ENCODE measurements around the gene ANKRD28. TPM values are rescaled to one million over a fixed set of nuclear protein-coding genes. Genes with fewer than 3 reads are reported as not detected.
A peak's percentile ranks its signal among the peaks of the same experiment; 100 is the strongest.

Gene ANKRD28
- total RNA-seq, 4 donors from 2014 or later: 97.1 to 121 (median 105) TPM

DNA sequence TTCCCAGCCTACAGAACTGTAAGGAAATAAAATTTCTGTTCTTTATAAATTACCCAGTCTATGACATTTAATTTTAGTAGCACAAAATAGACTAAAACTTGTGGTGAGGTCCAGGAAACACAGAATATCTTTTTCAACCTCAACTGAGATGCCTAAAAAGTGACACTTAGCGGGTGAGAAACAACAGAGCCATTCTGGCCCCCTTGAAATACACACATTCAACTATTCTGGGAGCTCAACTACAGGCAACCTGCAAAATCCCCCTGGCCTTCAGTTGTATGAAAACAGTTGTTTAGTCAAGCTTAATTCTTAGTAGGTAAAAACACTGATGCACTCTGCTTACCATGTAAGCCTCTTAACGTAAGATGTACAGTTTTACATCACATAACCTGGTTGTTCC, 66.8 kb downstream of the ANKRD28 start:
- no peak overlapping the region for H3K4me3 ChIP-seq
- in situ Hi-C loops (cut with MboI; ENCODE audit: low sequenced_read_pairs in 4 of 4) (no loop called here), intact Hi-C loops (cut with DNase I; ENCODE audit: low total_unique reads) (no loop called here)
- DNase-seq: no peak
- TF ChIP-seq, protein P1, sequence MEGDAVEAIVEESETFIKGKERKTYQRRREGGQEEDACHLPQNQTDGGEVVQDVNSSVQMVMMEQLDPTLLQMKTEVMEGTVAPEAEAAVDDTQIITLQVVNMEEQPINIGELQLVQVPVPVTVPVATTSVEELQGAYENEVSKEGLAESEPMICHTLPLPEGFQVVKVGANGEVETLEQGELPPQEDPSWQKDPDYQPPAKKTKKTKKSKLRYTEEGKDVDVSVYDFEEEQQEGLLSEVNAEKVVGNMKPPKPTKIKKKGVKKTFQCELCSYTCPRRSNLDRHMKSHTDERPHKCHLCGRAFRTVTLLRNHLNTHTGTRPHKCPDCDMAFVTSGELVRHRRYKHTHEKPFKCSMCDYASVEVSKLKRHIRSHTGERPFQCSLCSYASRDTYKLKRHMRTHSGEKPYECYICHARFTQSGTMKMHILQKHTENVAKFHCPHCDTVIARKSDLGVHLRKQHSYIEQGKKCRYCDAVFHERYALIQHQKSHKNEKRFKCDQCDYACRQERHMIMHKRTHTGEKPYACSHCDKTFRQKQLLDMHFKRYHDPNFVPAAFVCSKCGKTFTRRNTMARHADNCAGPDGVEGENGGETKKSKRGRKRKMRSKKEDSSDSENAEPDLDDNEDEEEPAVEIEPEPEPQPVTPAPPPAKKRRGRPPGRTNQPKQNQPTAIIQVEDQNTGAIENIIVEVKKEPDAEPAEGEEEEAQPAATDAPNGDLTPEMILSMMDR (IDR thresholded peaks at IDR 0.05 in 4 of 5, conservative IDR thresholded peaks at IDR 0.05 in 1 of 5): no peak
- H3K9me3 ChIP-seq: no peaks in the 10 kb centered on the region
- H3K36me3 ChIP-seq: peaks cover 0 to 29% of the 10 kb centered on the region in 2 donors
- no peaks in the 10 kb centered on the region for H3K27me3 ChIP-seq
- no peak for ATAC-seq
- H3K4me1 ChIP-seq: peaks cover 5 to 7% of the 10 kb centered on the region in 2 donors
- no peak overlapping the region for H3K27ac ChIP-seq

DNA sequence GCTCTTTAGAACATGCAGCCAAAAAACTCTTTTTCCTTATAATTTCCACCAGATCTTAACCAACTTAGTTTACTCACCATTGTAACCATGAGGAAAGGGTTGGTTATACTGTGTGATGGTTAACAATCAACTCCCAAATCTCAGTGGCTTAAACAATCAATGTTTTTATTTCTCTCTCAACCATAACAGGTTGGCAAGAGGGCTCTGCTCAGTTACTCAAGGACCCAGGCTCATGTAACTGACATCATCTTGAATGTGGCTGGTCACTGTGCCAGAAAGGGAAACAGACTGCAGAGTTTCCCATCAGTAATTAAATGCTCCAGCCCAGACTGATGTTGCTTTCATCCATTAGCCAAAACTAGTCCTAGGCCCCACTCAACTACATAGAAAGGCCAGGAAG, 69.0 kb downstream of the ANKRD28 start:
- TF ChIP-seq, protein P1 (IDR thresholded peaks at IDR 0.05 in 4 of 5, conservative IDR thresholded peaks at IDR 0.05 in 1 of 5): no peak
- no peak for TF ChIP-seq POLR2A (IDR thresholded peaks at IDR 0.05)
- no peak overlapping the region for H3K4me3 ChIP-seq
- H3K27me3 ChIP-seq: no peaks in the 10 kb centered on the region
- peaks cover 0 to 24% of the 10 kb centered on the region in 2 donors for H3K36me3 ChIP-seq
- DNase-seq (no peak), ATAC-seq (peak in 1 of 2 donors; percentile 39)
- H3K27ac ChIP-seq: peak overlapping the region; percentile 2 to 29 (median 23)
- peaks cover 5 to 15% of the 10 kb centered on the region in 2 donors for H3K4me1 ChIP-seq
- intact Hi-C loops (cut with DNase I; ENCODE audit: low total_unique reads): no loop called here
- no peaks in the 10 kb centered on the region for H3K9me3 ChIP-seq
- in situ Hi-C loops (cut with MboI; ENCODE audit: low sequenced_read_pairs in 4 of 4): no loop called here

DNA sequence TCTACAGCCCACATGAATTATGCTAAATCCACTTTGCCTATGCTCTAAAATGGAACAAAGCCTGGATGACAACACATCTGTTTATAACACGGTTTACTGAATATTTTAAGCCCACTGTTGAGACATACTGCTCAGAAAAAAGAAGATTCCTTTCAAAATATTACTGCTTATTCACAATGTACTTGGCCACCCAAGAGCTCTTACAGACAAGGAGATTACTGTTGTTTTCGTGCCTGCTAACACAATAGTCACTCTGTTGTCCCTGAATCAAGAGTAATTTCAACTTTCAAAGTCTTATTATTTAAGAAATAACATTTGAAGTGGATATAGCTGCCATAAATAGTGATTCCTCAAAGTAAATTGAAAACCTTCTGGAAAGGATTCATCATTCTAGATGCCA, 70.9 kb downstream of the ANKRD28 start:
- Histone ChIP-seq H3K9me3 (no peaks in the 10 kb centered on the region), H3K27me3 (no peaks in the 10 kb centered on the region), H3K27ac (peak overlapping the region; percentile 50 to 72 (median 64)), H3K36me3 (peaks cover 0 to 25% of the 10 kb centered on the region in 2 donors), H3K4me1 (peaks cover 5 to 15% of the 10 kb centered on the region in 2 donors), H3K4me3 (no peak overlapping the region)
- ATAC-seq (no peak), DNase-seq (no peak)
- TF ChIP-seq, protein P1 (IDR thresholded peaks at IDR 0.05 in 4 of 5, conservative IDR thresholded peaks at IDR 0.05 in 1 of 5): no peak
- TF ChIP-seq POLR2A (IDR thresholded peaks at IDR 0.05): no peak
- in situ Hi-C loops (cut with MboI; ENCODE audit: low sequenced_read_pairs in 4 of 4): no loop called here
- intact Hi-C loops (cut with DNase I; ENCODE audit: low total_unique reads): no loop called here

DNA sequence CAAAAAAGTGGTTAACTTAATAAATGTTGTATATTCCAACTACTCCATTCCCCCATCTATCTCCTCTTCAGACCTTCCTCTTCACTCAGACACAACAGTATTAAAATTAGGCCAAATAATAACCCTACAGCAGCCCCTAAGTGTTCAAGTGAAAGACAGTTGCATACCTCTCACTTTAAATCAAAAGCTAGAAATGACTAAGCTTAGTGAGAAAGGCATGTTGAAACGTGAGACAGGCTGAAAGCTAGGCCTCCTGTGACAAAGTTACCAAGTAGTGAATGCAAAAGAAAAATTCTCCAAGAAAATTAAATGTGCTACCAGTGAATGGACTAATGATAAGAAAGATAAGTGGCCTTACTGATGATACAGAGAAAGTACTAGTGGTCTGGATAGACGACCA, 71.7 kb downstream of the ANKRD28 start:
- TF ChIP-seq, protein P1 (IDR thresholded peaks at IDR 0.05 in 4 of 5, conservative IDR thresholded peaks at IDR 0.05 in 1 of 5): no peak
- no peak for TF ChIP-seq POLR2A (IDR thresholded peaks at IDR 0.05)
- Histone ChIP-seq H3K27me3 (no peaks in the 10 kb centered on the region), H3K9me3 (no peaks in the 10 kb centered on the region), H3K4me1 (peaks cover 5 to 15% of the 10 kb centered on the region in 2 donors), H3K36me3 (peaks cover 0 to 30% of the 10 kb centered on the region in 2 donors), H3K27ac (peak overlapping the region; percentile 50 to 72 (median 64)), H3K4me3 (no peak overlapping the region)
- peak; percentile 54 to 78 for ATAC-seq
- in situ Hi-C loops (cut with MboI; ENCODE audit: low sequenced_read_pairs in 4 of 4): no loop called here
- DNase-seq: no peak
- intact Hi-C loops (cut with DNase I; ENCODE audit: low total_unique reads): no loop called here

DNA sequence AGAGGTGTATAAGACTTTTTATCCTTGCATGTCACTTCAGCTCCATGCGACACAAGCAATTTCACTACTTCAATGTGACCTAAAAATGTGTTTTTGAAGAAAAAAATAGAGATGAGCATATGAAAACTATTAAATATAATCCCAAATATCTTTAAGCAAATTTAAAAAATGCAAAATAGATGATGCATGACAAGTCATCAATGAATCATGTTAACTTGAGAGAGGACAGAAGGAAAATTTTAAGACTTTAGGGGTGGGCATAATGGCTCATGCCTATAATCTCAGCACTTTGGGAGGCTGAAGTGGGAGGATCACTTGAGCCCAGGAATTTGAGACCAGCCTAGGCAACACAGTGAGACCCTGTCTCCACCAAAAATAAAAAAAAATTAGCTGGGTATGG, 73.3 kb downstream of the ANKRD28 start:
- no peak for TF ChIP-seq POLR2A (IDR thresholded peaks at IDR 0.05)
- TF ChIP-seq, protein P1 (IDR thresholded peaks at IDR 0.05 in 4 of 5, conservative IDR thresholded peaks at IDR 0.05 in 1 of 5): no peak
- no peak overlapping the region for H3K27ac ChIP-seq
- H3K9me3 ChIP-seq: no peaks in the 10 kb centered on the region
- H3K27me3 ChIP-seq: no peaks in the 10 kb centered on the region
- H3K36me3 ChIP-seq: peaks cover 0 to 46% of the 10 kb centered on the region in 2 donors
- DNase-seq: no peak
- H3K4me1 ChIP-seq: peaks cover 5 to 15% of the 10 kb centered on the region in 2 donors
- intact Hi-C loops (cut with DNase I; ENCODE audit: low total_unique reads) (no loop called here), in situ Hi-C loops (cut with MboI; ENCODE audit: low sequenced_read_pairs in 4 of 4) (no loop called here)
- no peak overlapping the region for H3K4me3 ChIP-seq
- no peak for ATAC-seq

All from gastrocnemius medialis (tissue), 4 donors.